Upper lobe of right lung (tissue), 1 donor: Measurements from ENCODE around the gene SRSF3. TPM values are rescaled to one million over a fixed set of nuclear protein-coding genes. Genes with fewer than 3 reads are reported as not detected.

Experiments
- ATAC-seq: fragments of 200-7000 bp; cut with Tn5 transposase; one replicate; pipeline ENCODE4 v1.9.1; 2020; ENCODE audit warnings: mild to moderate bottlenecking, moderate library complexity
- DNase-seq: peaks from one replicate; pipeline ENCODE4 v3.0.0-alpha.2; 2020
- H3K27ac ChIP-seq: fragments of 200-600 bp; one replicate; pipeline ENCODE4 v1.8.0; 2022
- H3K27me3 ChIP-seq: fragments of 200-600 bp; one replicate; pipeline ENCODE4 v1.8.0; 2022; ENCODE audit warnings: mild to moderate bottlenecking
- H3K36me3 ChIP-seq: fragments of 200-600 bp; one replicate; pipeline ENCODE4 v1.8.0; 2022
- H3K4me1 ChIP-seq: fragments of 200-600 bp; one replicate; pipeline ENCODE4 v1.8.0; 2022
- H3K4me3 ChIP-seq: fragments of 200-600 bp; one replicate; pipeline ENCODE4 v1.8.0; 2022; ENCODE audit warnings: mild to moderate bottlenecking
- H3K9me3 ChIP-seq: fragments of 200-600 bp; one replicate; pipeline ENCODE4 v1.8.0; 2022
- intact Hi-C: fragments of 100-400 bp; cut with DNase I; formaldehyde crosslinking; loops from one replicate; pipeline ENCODE4 v1.11.0; 2022
- total RNA-seq: library from RNA; stranded (reverse); fragmentation: NEBNext Ultra II Directional; extraction: Animal tissue kit (Norgen Biotek cat#: 25700); gene quantifications from one replicate; pipeline ENCODE4 v1.2.1, GENCODE V29; 2021
- TF ChIP-seq, protein P1 (sequence below): fragments of 200-600 bp; IDR thresholded peaks from one replicate; pipeline ENCODE4 v1.8.0; 2022; ENCODE audit warnings: antibody characterized with exemption
- donor health status: DM: no; HTN: yes; CAD: no; lungs with severe emphysema.

Gene SRSF3
- total RNA-seq, 1 donor from 2014 or later: 169 TPM

DNA sequence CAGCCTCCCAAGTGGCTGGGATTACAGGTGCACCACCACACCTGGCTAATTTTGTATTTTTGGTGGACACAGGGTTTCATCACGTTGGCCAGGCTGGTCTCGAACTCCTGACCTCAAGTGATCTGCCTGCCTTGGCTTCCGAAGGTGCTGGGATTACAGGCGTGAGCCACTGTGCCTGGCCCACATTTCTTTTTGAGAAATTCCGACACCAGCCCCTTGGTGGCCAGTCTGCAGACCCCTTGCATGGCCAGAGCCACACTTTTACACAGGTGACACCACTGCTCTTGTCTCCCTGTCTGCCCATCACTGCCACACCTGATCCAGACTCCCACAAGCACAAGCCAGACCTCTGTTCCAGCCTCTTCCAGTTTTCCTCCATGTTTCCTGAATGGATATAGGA lies 33.0 kb downstream of the SRSF3 start:
- peak; percentile 44 for DNase-seq
- intact Hi-C loops: loop anchor here (5.0 to 10.0 kb wide), 2 partner anchors 55 to 118 kb away; no protein-coding TSS in a partner anchor
- TF ChIP-seq, protein P1, sequence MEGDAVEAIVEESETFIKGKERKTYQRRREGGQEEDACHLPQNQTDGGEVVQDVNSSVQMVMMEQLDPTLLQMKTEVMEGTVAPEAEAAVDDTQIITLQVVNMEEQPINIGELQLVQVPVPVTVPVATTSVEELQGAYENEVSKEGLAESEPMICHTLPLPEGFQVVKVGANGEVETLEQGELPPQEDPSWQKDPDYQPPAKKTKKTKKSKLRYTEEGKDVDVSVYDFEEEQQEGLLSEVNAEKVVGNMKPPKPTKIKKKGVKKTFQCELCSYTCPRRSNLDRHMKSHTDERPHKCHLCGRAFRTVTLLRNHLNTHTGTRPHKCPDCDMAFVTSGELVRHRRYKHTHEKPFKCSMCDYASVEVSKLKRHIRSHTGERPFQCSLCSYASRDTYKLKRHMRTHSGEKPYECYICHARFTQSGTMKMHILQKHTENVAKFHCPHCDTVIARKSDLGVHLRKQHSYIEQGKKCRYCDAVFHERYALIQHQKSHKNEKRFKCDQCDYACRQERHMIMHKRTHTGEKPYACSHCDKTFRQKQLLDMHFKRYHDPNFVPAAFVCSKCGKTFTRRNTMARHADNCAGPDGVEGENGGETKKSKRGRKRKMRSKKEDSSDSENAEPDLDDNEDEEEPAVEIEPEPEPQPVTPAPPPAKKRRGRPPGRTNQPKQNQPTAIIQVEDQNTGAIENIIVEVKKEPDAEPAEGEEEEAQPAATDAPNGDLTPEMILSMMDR: no peak

DNA sequence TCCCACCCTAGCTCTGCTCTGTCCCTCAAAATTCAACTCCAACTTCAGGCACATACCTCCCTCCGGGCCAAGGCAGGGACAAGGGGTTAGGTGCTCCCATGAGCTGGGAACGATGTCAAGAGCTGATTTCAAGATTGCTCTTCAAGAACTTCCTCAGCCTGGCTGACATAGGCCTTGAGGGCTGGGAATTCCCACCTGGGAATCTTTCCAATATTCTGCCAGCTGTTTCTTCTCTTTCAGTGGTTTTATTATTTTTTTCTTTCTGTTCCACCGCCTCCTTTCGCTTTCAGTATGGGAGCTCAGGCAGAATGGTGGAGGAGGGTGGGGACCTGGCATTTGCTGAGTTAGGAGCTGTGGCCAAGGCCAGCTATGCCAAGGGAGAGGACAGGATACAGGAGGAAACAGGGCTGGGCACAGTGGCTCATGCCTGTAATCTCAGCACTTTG lies 33.7 kb downstream of the SRSF3 start:
- Histone ChIP-seq H3K27me3 (no peaks in the 10 kb centered on the region), H3K9me3 (no peaks in the 10 kb centered on the region), H3K4me1 (peaks cover 40% of the 10 kb centered on the region), H3K36me3 (no peaks in the 10 kb centered on the region), H3K27ac (peak overlapping the region; percentile 58), H3K4me3 (no peak overlapping the region)
- TF ChIP-seq, protein P1: no peak
- intact Hi-C loops: loop anchor here (5.0 to 10.0 kb wide), 2 partner anchors 54 to 117 kb away; no protein-coding TSS in a partner anchor
- ATAC-seq (peak; percentile 70), DNase-seq (peak; percentile 73)

More for the DNA sequence above, 33.0 kb downstream of the SRSF3 start:
- H3K4me3 ChIP-seq: no peak overlapping the region
- H3K4me1 ChIP-seq: peaks cover 41% of the 10 kb centered on the region
- H3K9me3 ChIP-seq: no peaks in the 10 kb centered on the region
- no peaks in the 10 kb centered on the region for H3K36me3 ChIP-seq
- no peak for ATAC-seq
- H3K27me3 ChIP-seq: no peaks in the 10 kb centered on the region
- H3K27ac ChIP-seq: peak overlapping the region; percentile 58

DNA sequence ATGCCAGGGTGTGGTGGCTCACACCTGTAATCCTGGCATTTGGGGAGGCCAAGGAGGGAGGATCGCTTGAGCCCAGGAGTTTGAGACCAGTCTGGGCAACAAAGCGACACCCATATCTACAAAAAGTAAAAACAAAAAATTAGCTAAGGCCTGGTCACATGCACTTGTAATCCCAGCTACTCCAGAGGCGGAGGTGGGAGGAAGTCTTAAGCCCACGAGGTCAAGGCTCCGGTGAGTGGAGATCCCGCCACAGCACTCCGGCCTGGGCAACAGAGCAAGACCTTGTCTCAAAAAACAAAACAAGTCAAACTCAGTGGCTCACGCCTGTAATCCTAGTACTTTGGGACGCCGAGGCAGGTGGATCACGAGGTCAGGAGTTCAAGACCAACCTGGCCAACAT lies 35.6 kb downstream of the SRSF3 start:
- Histone ChIP-seq H3K27ac (peak overlapping the region; percentile 61), H3K4me1 (peaks cover 39% of the 10 kb centered on the region)
- TF ChIP-seq, protein P1: no peak

DNA sequence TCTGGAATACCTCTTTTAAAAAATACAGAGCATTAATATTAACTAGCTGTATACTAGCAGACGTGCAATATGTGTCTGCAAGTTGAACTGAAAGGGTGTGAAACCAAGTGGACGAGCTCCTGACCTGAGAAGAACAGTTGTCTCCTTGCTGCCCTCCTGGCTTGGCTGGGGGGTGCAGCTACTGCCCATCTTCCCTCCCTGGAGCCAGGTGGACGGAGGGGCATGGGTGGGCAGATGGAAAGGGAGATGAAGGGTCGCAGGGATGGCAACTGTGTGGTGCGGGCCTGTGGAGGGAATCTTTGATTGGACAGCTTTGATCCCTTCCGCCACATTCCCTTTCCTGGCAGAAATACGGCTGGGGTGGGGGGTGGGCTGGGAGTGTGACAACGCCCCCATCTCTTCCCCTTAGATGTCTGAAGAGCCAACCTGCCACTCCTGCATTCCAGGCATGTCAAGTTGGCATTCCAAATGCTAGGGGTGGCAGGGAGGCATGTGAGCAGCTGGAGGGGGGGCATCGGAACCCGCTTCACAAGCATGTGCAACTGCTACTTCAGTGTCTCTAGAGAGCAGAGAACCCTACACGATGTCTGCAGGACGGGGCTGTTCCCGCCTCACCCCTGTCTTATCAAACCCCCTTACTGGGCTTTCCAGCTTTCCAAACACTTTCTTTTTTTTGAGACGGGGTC lies 37.3 kb downstream of the SRSF3 start:
- no peaks in the 10 kb centered on the region for H3K36me3 ChIP-seq
- H3K27me3 ChIP-seq: no peaks in the 10 kb centered on the region
- DNase-seq (peak; percentile 72), ATAC-seq (peak; percentile 64)
- H3K4me1 ChIP-seq: peaks cover 35% of the 10 kb centered on the region
- H3K27ac ChIP-seq: peak overlapping the region; percentile 14
- intact Hi-C loops: no loop called here
- no peak overlapping the region for H3K4me3 ChIP-seq
- no peaks in the 10 kb centered on the region for H3K9me3 ChIP-seq
- TF ChIP-seq, protein P1: no peak

More for the DNA sequence above, 35.6 kb downstream of the SRSF3 start:
- intact Hi-C loops: loop anchor here (5.0 to 10.0 kb wide), 2 partner anchors 53 to 115 kb away; no protein-coding TSS in a partner anchor
- DNase-seq (no peak), ATAC-seq (no peak)
- no peaks in the 10 kb centered on the region for H3K27me3 ChIP-seq
- H3K36me3 ChIP-seq: no peaks in the 10 kb centered on the region
- no peak overlapping the region for H3K4me3 ChIP-seq
- no peaks in the 10 kb centered on the region for H3K9me3 ChIP-seq

DNA sequence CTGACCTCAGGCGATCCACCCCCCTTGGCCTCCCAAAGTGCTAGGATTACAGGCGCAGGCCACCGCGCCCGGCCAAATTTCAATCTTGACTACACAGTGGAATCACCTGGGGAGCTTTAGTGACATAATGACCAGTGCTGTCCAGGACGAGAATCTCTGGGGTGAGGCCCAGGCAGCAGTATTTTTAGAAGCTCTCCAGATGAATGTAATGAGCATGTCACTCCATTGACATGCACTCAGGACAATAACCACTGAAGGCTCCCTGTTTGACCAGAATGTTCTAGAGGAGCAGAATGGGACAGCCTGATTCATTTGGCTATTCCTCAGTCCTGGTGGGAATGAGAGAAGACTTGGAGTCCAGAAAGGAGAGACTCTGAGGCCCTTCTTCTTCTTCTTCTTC lies 39.2 kb downstream of the SRSF3 start:
- no peaks in the 10 kb centered on the region for H3K9me3 ChIP-seq
- no peak overlapping the region for H3K27ac ChIP-seq
- H3K36me3 ChIP-seq: no peaks in the 10 kb centered on the region
- intact Hi-C loops: no loop called here
- ATAC-seq (peak; percentile 5), DNase-seq (no peak)
- TF ChIP-seq, protein P1: no peak
- H3K4me1 ChIP-seq: peaks cover 21% of the 10 kb centered on the region
- H3K27me3 ChIP-seq: no peaks in the 10 kb centered on the region
- no peak overlapping the region for H3K4me3 ChIP-seq
